Activated T-cell treated with anti-CD3 and anti-CD28 coated beads, Interleukin-2, amount 50 U/mL, for 1 hour (primary cell): ENCODE results near the gene MBNL1.

ENCODE experiments used
- DNase-seq: peaks from one replicate; pipeline ENCODE4 v3.0.0-alpha.2; 2020

Gene MBNL1

GRCh38 chr3:152457500-152458375 lies 189.0 kb downstream of the MBNL1 start:
- no peak for DNase-seq

DNA sequence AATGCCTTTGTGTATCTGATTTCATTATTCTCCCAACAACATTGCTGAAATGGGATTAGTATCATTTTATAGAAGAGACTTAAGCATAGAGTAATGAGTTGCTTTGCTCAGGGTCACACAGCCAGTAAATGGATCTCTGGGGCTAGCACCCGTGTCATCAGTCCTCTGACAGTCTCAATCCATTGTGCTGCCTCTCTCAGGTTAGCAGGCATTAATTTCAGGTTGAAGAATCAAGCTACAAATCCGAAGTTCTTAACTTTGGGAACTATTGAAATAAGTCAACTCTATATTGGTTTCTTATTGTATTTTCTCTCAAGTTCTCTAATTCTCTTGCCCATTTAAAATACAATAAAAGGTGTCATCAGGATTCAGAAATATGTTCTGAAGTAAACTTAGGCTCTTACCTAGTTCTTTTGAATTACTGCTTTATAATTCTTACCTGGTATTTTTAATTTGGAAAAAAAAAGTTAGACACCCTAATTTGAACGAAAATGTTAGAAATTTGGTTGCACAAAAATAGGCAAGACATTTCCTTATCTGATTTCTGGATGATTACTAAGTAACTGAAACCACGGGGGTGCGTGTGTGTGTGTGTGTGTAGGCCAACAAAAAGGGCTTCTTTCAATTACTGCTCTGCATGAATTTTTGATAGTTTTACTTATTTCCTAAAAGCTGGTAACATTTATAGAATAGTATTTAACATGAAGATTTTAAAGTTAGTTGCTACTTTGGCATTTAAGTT lies 189.8 kb downstream of the MBNL1 start:
- no peak for DNase-seq

DNA sequence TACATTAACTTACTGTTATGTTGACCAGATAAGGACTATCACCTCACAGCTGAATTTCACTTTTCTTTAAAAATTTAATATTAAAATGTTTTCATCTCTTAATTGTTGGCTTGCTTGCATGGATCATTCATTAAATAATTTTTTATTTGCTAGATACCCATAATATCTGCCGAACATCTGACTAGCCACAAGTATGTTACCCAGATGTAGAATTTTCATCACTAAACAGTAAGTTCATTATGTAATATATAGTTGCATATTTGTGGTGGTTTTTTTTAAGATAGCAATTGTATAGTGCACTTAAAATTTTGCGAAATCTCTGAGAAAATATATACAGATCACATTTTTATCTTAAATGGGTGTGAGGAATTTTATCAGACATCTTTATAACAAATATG lies 190.4 kb downstream of the MBNL1 start:
- DNase-seq: no peak

DNA sequence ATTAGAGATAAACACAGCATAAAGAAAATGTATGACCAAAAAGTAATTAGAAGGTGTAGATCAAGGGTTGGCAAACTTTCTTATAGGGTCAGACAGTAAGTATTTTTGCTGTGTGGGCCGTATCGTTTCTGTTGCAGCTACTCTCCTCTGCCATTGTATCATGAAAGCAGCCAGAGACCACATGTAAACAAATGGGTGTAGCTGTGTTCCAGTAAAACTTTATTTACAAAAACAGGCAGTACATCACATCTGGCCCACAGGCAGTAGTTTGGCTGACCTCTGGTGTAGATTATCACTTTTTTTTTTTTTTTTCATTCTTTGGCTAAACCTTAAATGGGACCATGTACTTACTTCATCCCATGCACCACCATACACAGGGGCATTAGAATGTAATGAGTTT lies 190.8 kb downstream of the MBNL1 start:
- DNase-seq: no peak

GRCh38 chr3:152460936-152461335 lies 192.2 kb downstream of the MBNL1 start:
- DNase-seq: no peak

DNA sequence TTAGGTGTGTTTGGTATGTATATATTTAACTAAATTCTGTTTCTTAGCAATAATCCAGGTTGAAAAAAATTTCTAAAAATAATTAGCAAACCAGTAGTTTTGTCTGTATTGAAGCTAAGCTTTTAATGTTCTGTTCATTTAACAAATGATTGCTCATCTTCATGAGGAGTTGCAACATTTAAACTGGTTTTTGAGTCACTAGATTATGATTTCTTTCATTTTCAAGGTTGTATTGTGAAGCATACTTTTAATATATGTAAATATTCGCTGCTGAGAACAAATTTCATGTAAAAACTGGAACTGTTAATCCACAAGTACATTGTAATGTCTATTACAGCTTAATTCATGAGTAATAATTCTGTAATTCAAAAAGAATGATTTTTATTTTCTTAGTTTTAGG lies 192.7 kb downstream of the MBNL1 start:
- DNase-seq: no peak

DNA sequence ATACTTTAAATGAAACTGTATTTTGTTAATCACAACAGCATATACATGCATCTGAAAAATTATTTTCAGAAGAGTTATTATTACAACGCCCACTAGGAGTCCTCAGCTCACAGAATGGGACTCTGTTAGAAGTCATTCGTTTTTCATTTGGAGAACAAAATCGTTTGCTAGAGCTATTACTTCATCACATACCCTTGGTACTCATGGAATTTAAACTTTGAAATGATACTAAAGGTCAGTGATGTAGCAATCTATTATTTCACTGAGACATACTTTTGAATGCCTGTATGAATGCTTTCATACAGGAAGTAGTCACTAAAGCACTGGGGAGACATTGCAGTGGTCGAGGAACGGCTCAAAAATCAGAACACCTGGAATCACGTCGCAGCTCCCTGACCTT lies 198.1 kb downstream of the MBNL1 start:
- no peak for DNase-seq

DNA sequence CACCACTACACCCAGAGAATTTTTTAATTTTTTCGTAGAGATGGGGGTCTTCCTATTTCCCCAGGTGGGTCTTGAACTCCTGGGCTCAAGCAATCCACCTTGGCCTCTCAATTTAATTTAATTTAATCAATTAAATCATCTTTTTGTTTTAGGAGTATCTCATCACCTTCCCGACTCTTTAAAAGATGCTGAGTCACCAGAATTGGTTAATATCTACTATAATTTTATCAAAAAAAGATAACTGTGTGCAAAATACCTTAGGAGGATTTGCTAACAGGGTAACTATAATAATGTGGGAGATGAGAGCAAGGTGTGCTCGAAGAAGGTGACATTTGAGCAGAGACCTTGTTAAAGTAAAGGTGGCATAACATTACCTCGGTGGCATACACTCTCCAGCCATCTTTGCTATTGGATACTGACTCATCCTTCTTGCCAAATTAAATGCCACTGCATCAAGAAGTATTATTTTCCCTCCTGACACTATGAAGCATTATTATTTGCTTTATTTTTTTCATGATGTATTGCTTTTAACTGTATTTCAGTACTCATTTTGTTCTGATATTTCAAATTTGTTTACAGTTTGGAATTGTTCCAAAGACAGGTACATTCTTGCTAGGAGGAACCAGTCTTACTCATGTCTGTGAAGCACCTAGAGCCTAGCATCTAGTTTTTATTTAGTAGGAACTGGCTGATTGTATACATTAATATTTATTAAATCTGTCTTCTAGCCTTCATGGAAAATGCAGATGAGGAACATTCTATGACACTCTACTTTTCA lies 200.7 kb downstream of the MBNL1 start:
- no peak for DNase-seq

DNA sequence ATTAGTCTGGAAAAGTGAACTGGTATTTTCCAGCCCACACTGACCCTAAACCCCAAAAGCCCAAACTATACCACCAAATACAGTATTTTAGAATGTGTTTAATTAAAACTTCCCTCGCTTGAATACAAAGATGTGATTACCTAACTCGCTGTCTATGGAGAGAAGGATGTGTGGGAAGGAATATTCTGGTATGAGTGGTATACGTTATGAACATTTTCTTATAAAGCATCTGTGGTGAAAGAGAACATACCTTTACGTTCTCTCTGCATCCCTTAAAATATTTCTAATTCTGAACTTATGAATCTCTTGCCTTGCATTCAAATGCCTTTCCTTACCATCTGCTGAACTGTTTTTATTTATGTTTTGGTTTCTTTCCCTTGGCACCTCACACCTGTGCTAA lies 201.4 kb downstream of the MBNL1 start:
- no peak for DNase-seq

- DNase-seq: no peak
Observed at GRCh38 chr3:152470893-152471292, 202.2 kb downstream of the MBNL1 start.

DNA sequence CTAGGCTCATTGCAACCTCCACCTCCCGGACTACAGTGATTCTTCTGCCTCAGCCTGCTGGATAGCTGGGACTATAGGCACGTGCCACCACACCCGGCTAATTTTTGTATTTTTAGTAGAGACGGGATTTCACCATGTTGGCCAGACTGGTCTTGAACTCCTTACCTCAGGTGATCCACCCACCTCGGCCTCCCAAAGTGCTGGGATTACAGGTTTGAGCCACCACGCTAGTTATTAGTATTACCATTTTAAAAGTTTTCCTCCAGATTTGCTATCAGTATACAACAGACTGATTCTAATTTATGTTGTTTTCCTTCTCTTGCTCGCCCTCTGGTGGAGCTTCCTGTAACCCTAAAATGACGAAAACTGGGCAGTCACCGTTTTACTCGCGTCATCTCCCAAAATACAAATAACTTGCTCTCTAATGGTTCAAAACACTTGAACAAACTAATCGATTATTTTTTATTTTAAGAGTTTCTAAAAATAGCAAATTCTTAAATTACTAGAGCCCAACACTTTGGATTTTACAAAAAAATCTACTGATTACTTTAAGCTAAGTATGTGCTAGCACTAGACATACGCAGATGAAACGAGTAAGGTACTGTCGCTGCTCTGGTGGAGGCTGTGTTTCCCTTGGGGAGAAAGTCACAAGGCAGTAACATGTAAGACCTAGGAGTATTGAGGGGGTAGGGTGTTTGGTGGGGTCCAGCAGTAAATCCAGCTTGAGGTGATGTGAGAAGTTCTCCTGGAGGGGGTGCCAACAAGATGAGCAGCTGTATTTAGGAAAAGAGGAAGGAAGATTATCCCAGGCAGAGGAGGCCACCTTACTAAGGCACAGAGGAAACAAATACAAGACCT lies 203.3 kb downstream of the MBNL1 start:
- peak; percentile 66 for DNase-seq

GRCh38 chr3:152472672-152472954 lies 203.9 kb downstream of the MBNL1 start:
- no peak for DNase-seq

- DNase-seq: no peak
Observed at GRCh38 chr3:152474585-152474984, 205.9 kb downstream of the MBNL1 start.

GRCh38 chr3:152477422-152477821 lies 208.7 kb downstream of the MBNL1 start:
- DNase-seq: no peak

DNA sequence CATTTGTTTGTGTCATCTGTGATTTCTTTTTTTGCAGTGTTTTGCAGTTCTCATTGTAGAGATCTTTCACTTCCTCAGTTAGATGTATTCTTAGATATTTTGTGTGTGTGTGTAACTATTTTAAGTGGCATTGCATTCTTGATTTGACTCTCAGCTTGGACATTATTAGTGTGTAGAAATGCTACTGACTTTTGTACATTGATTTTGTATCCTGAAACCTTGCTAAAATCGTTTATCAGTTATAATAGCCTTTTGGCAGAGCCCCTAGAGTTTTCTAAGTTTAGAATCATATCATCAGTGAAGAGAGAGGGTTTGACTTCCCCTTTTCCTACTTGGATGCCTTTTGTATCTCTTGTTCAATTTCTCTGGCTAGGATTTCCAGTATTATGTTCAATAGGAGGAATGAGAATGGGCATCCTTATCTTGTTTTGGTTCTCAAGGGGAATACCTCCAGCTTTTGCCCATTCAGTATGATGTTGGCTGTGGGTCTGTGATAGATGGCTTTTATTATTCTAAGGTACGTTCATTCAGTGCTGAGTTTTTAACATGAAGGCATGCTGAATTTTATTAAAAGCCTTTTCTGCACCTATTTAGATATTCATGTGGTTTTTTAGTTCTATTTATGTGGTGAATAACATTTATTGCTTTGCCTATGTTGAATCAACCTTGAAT lies 211.7 kb downstream of the MBNL1 start:
- DNase-seq: no peak

DNA sequence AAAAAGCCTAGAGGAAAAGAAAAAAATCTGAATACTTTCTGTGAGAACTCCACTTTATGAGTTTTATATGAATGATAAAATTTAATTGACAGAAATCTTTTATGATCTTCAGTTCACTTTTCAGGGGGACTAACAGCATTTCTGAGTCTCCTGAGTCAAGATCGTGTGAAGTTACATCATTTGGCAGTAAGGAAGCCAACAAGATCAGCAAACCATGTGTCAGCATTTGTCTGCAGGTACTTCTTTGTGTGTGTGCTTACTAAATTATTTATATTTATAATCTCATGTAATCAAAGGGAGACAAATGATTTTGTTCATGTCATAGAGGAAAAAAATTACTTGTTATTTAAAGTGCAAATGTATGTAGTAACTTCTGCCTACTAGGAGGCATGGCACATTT lies 217.6 kb downstream of the MBNL1 start:
- no peak for DNase-seq

- DNase-seq: no peak
Observed at GRCh38 chr3:152488449-152488848, 219.7 kb downstream of the MBNL1 start.

DNA sequence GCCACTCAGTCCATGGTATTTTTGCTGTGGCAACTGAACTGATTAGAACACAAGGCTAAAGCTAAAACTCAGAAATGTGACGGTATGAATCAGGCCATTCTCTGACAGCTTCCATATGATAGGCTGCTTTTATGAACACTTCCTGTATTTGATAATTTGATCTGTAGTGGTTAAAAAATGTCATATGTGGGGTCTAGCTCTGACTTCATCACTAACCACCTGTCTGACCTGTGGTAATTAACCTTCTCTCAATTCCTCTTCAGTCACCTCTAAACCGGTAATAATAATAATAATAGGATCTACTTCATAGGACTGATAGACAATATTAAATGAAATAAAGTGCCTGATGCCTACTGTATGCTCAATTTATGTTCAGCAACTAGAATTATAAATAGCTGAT lies 223.2 kb downstream of the MBNL1 start:
- DNase-seq: no peak

DNA sequence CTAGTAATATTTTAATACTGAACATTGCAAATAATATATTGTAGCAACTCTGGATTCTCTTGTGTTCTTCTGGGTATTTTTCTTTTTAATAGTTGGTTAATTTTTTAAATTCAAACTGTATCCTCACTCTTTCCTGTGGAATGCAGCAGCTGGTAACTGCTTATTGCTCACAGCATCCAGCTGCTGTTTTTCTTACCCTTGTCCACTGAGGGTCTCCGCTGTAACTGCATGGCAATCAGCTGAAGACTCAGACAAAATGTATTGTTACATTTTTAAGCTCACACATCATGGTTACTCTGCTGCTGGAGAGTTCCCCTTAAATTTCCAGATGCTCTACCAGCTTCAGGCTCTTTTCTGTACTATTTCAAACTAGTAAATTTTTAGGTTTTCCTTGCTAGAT lies 227.6 kb downstream of the MBNL1 start:
- no peak for DNase-seq

DNA sequence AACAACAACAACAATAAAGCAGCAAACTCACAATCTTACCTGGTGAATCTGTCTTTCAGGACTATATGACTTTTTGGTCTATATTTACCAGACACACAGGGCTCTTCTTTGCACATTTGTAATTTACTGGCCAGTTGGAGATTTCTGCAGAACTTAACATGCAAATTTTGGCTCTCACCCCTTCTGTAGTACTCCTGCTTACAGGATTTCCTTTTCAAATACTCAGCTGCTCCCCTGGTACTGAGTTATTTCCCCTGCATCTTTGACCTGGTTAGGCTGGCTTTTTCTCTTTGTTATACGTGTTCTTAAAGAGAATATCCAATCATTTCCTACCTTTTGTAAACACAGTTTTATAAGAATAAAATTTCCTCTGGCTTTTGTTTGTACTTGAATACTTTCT lies 228.0 kb downstream of the MBNL1 start:
- no peak for DNase-seq

- no peak for DNase-seq
Observed at GRCh38 chr3:152497457-152497856, 228.7 kb downstream of the MBNL1 start.

GRCh38 chr3:152497890-152498289 lies 229.2 kb downstream of the MBNL1 start:
- DNase-seq: no peak
